HG03108 (cell line): Measurements from ENCODE around the gene ELAVL2.
"Not testable (repeated sequence)": the region's sequence is repeated elsewhere in the genome, so short reads cannot be mapped to it uniquely, and the experiment has no call there.

Experiments used
- ATAC-seq: cut with Tn5 transposase; IDR thresholded peaks from one replicate; pipeline ENCODE4 v1.9.1; 2021; ENCODE audit warnings: moderate library complexity; ENCODE audit not compliant: unreplicated experiment

Gene ELAVL2

DNA sequence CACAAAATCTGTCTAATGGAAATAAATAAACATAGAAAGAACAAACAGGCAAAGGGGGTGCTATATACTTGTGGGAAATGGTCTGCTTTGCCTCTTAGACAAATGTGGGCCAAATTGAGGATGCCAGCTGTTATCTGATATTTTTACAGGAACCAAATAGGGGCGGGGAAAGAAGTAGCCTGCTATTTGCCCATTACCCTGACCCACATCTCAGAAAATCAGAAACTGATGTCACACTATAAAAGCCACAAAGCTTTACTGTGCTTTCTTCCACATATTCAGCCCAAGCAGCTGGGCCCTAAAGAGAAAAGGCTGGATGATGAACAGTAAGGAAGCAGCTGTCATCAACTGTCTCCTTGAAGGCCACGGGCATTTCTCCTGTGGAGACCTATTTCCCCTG lies 97.3 kb downstream of the ELAVL2 start:
- ATAC-seq = no peak

DNA sequence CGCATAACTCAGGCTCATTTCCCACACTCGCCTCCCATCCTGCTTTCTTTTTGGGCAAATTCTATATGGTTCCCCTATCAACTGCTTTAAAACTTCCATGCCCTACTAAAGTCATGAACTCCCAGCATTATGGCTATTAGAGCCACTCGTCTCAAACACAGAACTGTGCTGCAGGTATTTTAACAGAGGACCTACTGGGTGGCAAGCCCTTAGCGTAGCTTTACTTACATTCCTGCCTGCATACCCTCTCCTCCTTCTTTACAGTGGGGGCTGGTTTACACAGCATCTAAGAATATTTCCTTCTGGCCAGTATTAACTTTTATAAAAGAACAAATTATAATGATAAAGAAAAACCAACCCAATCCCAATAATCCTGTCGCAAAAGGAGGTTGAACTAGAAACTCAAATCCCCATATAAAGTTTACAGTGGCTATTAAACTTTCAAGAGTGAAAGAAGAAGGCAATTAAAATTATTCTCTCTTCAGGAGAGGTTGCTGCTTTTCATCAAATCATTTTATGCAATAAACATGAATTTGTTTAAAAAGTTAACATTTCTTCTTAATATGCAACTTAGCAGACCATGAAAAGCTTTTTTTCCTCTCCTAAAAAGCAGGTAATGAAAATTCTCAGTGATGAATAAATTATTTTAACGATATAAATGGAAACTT lies 100.6 kb downstream of the ELAVL2 start:
- ATAC-seq = no peak

DNA sequence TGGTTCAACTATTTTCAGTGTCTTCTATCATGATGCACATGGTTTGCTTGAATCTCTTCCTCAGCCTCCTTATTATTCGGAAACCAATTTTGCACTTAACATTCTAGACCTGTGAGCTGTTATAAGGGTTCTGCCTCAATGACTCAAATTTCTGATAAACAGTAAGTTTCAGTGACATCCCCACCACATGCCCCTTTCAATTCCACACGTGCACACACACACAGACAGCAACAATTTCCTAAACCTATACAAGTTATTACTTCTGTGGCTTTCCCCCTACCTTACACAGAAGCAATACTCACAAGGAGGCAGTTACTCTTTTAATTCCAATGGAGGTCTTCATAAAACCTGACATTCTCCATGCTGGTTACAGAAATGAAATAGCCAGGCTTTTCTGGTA lies 102.4 kb downstream of the ELAVL2 start:
- ATAC-seq = no peak

DNA sequence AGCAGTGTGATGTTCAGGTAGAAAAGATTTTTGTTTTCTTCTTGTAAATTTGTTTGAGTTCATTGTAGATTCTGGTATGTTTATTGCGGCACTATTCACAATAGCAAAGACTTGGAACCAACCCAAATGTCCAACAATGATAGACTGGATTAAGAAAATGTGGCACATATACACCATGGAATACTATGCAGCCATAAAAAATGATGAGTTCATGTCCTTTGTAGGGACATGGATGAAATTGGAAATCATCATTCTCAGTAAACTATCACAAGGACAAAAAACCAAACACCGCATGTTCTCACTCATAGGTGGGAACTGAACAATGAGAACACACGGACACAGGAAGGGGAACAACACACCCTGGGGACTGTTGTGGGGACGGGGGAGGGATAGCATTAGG lies 103.0 kb downstream of the ELAVL2 start:
- not testable (repeated sequence) for ATAC-seq

DNA sequence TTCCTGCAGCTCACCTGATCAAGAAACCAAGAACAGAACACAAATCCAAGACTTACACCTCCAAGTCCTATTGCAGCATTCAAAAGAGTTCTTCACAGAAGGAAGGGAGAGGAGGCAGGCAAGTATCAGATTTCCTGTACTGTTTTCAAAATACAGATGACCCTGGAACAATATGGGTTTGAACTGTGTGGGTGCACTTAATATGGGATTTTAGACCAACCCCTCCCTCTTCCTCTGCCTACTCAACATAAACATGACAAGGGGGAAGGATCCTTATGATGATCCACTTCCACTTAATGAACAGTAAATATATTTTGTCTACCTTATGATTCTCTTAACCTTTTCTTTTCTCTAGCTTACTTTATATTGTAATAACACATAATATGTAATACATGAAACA lies 104.6 kb downstream of the ELAVL2 start:
- no peak for ATAC-seq

DNA sequence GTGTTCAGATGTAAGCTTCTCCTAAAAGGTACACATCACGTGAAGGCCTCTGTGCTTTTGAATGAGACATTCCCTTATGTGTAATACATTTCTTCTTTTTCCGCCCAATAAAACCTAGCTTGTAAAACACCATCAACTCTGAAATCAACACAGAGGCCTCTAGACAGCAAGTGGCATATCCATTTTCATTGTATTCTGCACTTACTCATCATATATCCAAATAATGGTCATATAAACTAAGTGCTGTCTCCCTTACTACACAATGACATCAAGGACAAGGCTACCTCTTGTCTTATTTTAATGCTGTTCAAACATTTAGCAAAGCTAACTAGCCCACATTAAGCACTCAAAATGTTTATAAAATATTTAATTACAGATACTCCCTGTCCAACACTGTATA lies 108.5 kb downstream of the ELAVL2 start:
- no peak for ATAC-seq

DNA sequence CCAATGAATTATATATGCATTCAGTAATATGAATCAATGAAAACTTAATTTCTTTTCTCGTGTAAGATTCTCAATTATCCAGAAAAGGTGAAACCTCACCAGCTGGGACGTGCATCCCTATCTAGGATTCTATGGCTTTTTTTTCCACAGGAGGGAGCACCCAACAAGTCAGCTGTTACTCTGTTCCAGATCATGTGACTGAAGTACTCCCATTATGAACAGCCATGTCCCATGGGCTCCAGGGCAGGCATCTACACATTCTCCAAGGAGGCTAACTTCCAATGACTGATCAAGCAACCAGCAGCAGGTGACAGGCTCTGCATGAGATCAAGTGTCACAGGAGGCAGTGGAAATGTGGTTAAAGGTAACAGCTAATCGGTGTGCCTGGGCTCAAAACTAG lies 118.8 kb downstream of the ELAVL2 start:
- no peak for ATAC-seq

DNA sequence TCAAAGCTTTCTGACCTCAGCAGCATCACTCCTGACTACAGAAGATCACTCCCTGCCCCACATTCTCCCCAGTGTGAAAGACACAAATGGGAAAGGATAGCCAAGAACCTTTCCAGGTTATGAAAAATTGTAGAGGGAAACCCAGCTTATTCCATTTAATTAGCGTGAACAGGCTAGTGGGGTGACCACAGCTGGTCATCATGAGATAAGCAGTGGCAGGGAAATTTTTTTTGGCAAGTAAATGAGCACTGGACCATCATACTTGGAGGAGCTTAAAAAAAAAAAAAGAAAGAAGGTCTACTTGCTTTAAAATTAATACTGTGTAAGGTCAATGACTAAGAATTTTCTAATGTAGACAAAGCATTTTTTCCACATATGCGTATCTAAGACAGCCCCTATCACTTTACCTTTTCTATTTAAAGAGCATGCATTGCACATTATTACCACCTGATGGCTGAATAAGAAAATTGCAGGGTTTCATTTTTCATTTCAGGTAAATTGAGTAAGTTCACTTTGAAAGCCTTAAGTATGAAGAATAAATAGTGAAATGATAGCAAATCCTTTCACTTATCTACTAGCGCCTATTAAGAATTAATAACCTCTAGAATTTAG lies 123.6 kb downstream of the ELAVL2 start:
- ATAC-seq = no peak

DNA sequence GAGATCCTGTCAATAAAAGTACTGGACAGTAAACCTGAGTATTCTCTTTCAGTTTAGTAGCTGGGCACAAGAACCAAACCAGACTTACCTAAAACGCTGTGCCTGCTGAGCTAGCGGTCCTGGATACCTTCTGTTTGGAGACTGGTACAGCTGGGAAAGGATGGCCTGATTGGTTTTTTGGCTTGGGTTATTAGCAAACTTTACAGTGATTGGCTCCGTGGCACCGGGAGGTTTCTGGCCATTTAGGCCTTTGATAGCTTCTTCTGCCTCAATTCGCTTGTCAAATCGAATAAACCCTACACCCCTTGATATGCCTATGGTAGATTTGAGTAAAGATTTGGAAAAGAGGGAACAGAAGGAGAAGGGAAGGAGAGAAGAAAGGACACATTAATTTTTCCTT lies 124.7 kb downstream of the ELAVL2 start:
- ATAC-seq = no peak

DNA sequence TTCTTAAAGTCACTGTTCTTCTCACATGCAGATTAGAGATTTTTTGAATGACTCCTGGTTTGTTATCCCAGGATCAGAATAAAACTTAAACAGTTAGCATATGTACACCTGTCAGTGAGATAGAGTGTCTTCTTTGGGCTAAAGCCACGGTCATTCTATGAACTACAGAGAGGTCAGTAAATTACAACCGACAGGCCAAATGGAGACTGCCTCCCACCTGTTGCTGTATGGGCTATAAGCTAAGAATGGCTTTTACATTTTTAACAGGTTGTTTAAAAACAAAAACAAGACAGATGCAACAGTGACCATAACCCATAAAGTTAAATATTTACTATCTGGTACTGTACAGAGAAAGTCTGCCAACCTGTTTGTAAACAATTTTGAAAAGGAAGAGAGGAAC lies 125.7 kb downstream of the ELAVL2 start:
- ATAC-seq = no peak

DNA sequence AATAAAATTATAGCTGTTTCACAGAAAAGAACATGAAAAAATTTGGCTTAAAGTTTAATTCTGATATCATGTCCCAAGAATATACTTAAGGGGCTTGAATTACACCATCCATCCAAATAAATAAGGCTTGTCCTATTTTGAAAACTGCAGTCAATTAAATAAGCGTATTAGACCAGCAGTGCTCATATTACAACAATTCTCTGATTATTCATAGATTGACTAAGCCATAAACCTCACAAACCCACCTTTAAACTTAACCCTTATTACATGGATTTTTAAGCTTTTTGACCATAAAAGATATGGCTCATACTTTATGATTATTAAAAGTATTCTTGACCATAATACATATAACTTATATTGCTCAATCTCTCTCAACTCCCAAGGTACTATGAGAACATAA lies 127.9 kb downstream of the ELAVL2 start:
- no peak for ATAC-seq

DNA sequence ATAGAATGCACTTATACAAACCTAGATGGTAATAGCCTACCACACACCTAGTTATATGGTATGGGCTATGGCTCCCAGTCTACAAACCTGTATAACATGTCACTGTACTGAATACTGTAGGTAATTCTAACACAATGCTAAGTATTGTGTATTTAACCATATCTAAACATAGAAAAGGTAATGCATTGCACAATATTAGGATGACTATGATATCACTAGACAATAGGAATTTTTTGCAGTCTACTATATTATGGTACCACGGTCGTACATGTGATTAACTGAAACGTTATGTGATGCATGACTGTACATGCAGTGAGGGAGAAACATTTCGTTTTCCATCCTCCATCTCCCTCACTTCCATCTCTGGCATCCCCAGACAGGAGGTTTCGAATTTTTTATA lies 130.5 kb downstream of the ELAVL2 start:
- no peak for ATAC-seq

DNA sequence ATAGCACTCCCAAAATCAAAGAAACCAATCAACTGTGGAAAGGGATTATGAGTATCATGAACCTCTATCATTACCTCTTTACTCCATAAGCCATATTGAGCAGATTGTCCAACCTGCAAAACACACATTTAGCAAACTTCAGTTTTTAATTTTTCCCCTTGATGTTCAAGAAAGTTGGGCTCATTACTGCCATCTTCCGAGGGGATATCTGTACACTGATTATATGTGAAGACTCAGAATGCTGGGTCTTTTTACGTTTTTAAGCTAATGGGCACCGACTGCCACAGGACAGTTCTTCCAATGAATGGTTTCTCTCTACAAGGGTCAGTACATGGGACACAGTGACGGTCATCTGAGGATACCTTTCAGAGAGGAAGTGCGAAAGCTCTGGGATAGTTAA lies 132.7 kb downstream of the ELAVL2 start:
- no peak for ATAC-seq

DNA sequence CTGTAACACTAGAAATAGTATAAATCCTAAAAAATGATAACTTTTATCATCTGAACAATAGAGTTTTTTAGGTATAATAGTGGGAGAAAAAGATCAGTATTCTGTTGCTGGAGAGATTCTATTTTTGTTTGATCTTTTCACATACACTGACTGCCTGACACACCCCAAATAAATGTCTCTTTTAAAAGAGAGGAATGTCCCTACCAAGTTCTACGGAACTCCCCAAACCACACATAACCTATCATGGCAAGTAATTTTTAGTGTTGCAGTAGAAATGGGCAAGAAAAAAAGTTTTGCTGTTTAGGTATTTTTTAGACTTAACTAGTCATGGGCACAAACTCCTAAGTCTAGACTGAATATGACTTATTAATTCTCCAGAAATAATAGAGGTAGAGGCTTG lies 139.1 kb downstream of the ELAVL2 start:
- no peak for ATAC-seq

DNA sequence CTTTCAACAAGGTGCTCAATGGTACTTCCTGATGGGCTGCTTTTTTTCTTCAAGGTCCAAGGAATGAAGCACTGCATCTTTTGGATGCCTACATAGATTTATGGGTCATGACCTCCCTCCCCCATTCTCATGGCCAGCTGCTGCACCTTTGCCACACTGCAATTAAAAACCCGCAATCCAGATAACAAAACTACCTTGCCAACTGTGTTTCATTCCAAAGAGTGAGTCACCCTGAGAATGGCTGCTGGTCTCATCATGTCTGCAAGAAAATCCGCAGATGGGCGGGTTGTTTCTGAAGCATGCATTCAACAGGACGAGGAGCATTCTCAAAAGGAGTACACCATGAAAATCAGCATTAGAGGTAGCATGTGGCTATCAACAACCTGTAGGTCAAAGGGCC lies 139.8 kb downstream of the ELAVL2 start:
- ATAC-seq = no peak

DNA sequence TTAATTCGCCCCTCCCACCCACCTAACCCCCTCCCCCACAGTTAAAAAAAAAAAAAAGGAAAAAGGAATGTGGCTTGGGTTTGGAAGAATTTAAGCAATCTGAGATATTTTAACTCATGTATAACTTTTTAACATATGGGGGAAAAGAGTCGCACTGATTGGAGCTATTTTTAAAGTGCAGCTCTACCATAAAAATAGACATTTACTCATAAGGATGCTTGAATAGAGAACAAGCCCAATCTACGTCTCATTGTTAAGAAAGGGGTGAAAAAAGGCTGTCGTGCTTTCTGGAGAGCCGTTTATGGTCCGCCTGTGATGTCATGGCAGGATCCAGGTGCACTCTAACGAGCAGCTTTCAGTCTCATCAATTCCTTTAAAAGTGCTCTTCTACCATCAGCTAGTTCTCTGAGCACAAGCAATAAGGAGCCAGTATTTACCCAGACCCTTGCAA lies 142.4 kb downstream of the ELAVL2 start:
- ATAC-seq = no peak

DNA sequence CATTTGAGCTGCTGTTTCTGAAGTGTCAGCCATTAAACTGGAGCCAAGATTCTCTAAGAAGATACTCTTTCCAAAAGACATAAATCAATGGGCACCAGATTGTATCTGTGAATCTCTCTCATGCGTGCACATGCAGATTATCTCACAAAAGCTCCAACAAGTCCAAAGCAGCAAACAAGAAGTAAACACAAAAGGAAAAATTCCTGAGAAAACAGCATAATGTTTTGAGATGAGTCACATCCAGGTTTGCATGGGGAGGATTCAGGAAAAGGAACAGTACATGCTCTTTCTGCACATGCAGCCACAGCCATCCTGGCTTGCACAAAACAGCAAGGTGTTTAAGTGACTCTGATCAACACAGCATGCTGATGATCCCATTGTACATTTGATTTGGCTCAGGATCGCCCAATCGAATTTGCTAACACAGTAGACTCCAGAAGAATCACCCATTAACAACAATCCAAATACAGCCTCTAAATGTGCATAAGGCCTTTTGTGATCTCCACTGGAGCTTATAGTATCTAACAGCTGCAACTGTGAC lies 143.1 kb downstream of the ELAVL2 start:
- ATAC-seq = no peak

DNA sequence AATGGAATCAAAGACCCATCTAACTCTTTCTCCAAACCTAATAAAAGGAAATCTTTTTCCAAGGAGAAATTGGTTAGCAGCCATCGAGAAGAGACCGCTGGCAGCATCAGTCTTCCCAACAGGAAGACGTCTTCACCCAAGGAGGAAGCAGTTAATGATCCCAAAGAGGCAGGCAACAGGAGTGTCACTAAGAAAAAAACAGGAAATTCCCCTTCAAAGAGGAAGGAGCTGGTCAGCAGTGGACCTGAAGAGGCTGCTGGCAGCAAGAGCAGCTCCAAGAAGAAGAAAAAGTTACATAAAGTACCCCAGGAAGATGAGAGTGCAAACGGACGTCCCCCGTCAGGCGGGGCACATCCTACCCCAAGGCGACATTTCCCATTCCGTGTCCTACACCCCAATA lies 143.7 kb downstream of the ELAVL2 start:
- no peak for ATAC-seq

DNA sequence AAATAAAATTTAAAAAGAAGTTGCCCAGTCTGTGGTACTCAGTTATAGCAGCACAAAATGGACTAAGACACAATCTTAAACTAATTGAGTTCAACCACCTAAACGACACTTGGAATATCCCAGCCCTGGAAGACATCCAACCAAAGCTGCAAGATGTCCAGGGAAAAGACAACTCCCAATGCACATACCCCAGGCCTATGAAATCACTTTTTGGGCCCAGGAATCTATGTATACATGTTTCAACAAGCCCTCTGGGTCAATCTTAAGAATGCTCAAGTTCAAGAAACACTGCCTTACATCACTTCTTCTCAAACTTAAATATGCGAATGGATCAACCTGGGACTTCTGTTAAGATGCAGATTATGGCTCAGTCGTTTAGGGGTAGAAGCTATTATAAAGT lies 148.6 kb downstream of the ELAVL2 start:
- no peak for ATAC-seq

DNA sequence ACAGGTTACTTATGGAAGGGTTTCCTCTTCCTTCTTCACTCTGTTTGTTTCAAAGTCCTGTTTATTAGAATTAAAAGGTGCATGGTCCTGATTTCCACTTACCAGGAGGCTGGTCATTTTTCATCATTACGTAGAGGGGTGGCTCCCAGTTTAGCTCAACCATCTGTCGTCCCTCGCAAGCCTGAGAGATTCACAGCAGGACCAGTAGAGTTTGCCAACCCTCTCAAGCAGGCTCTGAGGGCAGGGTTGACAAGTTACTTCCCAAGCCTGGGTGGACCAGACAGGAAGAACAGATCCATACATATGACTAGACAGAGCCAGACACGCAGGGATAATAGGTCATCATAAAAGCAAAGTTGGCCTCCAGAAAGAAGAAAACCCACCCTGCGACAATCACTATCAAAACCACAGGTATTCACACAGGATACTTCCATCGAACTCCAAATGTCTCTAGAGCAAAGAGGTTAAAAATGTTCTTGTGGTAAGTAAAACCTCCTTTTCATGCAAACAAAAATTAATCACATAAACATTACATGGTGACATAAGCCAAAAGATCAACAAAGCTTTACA lies 151.9 kb downstream of the ELAVL2 start:
- ATAC-seq = no peak

DNA sequence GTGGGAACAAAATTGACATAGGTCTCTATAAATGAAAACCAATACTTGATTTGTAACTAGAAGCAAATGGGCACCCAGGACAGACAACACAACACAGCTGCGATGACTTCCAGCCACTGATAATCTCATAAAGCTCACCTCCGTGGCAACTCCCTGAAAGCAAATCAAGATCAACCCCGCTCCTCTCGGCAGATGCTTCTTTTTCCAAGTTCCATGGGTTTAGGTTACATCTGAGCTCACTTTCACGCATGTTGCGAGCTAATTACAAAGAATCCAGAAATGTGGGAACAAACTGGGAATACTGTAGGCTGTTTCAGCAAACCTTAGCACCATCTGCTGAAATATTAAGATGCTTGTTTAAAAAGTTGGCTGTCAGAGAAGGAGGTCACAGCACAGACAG lies 153.9 kb downstream of the ELAVL2 start:
- no peak for ATAC-seq

DNA sequence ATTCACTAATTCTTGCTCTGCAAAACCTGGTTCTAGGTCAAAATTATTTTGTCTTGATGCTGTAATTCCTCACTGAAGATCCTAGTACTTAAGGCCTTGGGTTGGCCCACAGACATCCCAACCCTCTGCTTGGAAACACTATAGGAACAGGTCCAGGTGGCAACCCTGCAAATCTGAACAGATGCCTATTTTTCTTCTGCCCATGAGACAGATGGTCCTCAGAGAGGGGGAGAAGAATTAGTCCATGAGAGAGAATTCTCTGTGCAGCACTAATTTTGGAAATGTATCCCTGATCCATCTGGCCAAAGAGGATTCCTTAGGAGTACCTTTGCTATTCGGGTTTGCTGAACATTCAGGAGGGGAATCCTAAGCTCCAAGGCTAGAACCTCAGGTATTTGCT lies 156.3 kb downstream of the ELAVL2 start:
- ATAC-seq = no peak
